Kasumi-1 (cell line): ENCODE results near the gene CDH1.
A peak's percentile ranks its signal among the peaks of the same experiment; 100 is the strongest.
"Not testable (repeated sequence)": the region's sequence is repeated elsewhere in the genome, so short reads cannot be mapped to it uniquely, and the experiment has no call there.

Experiments used
- DNase-seq, 2 experiments: peaks; one replicate each; lab custom pipeline; 2025; lab: John Stamatoyannopoulos, UW

The CDH1 gene

DNA sequence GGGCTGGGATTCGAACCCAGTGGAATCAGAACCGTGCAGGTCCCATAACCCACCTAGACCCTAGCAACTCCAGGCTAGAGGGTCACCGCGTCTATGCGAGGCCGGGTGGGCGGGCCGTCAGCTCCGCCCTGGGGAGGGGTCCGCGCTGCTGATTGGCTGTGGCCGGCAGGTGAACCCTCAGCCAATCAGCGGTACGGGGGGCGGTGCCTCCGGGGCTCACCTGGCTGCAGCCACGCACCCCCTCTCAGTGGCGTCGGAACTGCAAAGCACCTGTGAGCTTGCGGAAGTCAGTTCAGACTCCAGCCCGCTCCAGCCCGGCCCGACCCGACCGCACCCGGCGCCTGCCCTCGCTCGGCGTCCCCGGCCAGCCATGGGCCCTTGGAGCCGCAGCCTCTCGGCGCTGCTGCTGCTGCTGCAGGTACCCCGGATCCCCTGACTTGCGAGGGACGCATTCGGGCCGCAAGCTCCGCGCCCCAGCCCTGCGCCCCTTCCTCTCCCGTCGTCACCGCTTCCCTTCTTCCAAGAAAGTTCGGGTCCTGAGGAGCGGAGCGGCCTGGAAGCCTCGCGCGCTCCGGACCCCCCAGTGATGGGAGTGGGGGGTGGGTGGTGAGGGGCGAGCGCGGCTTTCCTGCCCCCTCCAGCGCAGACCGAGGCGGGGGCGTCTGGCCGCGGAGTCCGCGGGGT lies at the start of gene CDH1:
Gene CDH1, plus strand, starts transcription at position 247 of the 684 bp plus-strand sequence. Its CDS starts 124 bp downstream, at position 371.
- no peak for DNase-seq

DNA sequence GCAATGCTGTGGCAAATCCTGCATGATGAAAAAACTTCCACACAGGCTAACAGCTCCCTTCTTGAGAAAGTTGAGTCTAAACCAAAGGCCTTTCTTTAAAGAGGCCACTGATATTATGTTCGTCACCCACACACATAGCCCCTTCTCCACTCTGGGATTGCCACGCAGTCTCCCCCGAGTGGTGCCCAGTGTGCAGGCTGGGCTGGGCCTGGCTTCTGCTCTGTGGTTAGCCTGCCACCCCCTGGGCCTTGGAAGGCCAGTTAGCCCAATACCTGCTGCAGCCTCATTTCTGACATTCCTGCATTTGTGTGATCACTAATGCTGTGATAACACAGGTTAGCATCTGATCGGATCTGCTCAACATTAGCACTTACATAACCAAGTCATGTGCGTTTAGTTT lies 47.2 kb upstream of the CDH1 start:
- DNase-seq, result no peak

DNA sequence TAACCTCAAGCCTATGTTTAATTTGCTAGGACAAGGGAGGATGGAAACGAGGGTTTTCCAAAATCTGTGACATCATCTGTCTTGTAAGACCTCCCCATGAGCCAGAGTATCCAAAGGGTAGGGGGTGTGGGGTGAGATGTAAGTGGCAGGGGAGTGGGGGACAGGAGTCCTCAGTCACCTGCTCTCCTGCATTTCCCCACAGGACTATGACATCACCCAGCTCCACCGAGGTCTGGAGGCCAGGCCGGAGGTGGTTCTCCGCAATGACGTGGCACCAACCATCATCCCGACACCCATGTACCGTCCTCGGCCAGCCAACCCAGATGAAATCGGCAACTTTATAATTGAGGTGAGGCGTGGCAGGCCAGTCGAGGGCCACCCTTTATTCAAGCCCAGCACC lies 41.5 kb upstream of the CDH1 start:
- no peak for DNase-seq

DNA sequence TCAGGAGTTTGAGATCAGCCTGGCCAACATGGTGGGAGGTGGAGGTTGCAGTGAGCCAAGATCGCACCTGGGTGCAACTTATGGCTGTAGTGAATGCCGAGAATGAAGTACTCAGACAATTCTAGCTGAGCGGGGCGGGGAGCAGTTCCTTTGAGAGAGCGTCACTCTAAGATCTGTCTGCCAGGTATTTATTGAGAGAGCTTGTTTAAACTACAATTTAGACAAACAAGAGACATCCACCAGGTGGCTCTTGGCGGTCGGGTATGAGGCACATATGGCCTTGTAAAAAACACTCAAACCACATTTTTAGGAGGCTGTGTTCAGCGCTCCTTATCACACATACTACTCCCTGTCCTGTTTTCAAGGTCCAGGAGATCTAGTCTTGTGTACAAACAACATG lies 40.6 kb upstream of the CDH1 start:
- no peak for DNase-seq

DNA sequence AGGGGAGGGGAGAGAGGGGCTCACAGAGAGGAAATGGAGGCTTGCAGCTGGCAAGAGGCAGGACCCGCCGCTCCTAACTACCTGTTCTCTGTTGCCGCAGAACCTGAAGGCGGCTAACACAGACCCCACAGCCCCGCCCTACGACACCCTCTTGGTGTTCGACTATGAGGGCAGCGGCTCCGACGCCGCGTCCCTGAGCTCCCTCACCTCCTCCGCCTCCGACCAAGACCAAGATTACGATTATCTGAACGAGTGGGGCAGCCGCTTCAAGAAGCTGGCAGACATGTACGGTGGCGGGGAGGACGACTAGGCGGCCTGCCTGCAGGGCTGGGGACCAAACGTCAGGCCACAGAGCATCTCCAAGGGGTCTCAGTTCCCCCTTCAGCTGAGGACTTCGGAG lies 39.0 kb upstream of the CDH1 start:
- DNase-seq, result no peak

DNA sequence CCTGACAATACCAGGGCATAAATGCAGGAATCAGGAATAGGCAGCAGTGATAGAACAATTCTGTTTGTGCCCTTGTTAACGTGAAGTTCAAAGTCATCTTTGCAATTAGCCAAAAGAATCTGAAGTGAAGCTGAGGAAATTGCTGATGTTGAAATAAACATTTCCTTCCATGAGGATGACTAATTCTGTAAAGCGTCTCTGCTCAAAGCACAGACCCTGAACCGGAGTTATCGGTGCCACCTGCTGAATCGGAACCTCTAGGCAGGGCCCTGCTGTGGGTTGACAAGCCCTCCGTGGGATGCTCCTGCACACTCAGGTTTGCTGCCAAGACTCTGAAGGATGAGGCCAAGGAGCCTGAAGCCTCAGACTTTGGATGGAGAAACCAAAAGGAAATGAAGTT lies 37.0 kb upstream of the CDH1 start:
- peak; percentile 32 to 37 for DNase-seq

DNA sequence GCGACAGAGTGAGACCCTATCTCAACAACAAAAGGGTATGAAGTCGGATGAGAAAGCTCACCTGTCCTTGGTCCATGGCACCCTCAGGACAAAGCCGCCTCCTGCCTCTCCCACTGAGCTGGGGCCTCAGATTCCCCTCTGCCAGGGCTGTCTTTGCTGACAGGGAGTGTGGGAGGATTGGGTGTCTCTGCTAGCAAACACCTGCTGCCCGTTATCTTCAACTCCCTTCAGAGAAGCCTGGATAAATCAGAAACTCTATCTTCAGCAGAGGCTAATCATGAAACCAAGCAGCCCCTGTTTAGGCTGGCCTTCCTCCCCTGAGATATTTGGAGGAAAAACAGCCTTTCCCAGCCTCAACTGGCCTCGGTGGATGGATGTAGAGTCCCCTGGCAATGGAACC lies 36.3 kb upstream of the CDH1 start:
- DNase-seq, result no peak

DNA sequence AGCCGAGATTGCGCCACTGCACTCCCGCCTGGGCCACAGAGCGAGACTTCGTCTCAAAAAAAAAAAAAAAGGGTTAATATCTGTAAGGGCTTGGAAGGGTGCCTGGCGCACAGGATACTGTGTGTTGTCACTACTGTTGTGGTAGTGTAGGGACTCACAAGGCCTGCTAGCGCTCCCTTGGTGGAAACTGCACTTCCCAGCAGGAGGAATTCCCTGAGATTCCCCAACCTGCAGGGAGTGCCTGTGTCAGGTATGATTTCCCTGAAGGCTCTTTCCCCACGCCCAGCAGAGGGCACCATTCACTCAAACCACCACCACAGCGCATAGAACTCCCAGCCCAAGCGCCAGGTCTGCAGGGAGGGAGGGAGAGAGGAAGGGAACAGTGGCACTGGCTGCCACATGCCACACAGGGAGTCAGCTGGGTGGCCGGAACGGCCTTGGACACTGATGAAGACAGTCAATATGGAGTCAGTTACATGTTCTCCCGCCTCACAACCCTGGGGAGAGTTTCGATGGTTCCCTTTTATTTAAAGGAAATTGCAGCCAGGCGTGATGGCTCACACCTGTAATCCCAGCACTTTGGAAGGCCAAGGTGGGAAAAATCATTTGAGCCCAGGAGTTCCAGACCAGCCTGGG lies 32.7 kb upstream of the CDH1 start:
- DNase-seq, result peak; percentile 56 to 81

DNA sequence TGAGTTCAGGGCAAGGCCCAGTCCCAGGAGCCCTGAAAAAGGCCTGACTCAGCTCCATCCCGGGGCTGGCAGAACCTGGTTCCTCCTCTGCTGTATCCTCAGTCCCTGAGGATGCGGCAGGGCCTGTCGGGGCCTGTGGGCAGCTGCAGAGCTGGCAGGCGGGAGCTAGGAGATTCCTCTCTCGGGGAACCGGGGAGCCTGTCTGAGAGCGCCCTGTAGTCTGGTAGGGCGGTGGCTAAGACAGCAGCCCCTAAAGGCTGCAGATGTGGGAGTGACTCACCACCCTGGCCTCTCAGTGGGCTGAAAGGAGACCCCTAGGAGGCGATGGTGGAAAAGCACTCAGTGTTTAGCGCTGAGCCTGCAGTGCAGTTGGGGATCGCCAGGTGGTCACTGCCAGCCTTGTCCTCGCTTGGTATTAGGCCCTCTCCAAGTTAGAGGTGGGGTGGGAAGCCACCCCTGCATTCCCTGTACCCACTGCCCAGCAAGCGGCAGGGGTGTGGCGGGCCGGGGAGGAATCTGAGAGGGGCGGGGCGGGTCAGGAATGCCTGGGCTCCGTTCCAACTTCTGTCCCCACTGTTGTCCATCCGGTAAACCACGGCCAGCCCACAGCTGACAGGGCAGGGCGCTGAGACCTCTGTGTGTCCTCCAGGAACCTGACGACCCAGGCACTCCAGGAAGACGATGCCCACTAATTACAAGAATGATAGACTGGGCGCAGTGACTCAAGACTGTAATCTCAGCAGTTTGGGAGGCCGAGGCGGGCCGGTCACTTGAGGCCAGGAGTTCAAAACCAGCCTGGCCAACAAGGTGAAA lies 29.5 kb upstream of the CDH1 start:
- DNase-seq, result no peak

DNA sequence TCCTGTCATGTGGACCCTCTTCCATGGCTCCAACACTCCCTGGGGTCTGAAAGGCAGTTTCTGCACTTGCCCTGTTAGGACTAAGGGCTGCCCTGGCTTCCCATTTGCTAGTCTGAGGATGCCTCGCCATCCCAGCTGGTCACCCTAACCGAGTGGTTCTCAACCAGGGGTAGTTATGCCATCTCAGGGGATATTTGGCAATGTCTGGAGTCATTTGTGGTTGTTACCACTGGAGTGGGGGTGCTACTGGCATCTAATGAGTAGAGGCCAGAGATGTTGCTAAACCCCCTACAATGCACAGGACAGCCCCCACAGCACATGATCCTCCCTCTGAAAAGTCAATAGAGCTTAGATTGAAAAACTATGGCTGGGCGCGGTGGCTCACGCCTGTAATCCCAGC lies 26.9 kb upstream of the CDH1 start:
- no peak for DNase-seq

DNA sequence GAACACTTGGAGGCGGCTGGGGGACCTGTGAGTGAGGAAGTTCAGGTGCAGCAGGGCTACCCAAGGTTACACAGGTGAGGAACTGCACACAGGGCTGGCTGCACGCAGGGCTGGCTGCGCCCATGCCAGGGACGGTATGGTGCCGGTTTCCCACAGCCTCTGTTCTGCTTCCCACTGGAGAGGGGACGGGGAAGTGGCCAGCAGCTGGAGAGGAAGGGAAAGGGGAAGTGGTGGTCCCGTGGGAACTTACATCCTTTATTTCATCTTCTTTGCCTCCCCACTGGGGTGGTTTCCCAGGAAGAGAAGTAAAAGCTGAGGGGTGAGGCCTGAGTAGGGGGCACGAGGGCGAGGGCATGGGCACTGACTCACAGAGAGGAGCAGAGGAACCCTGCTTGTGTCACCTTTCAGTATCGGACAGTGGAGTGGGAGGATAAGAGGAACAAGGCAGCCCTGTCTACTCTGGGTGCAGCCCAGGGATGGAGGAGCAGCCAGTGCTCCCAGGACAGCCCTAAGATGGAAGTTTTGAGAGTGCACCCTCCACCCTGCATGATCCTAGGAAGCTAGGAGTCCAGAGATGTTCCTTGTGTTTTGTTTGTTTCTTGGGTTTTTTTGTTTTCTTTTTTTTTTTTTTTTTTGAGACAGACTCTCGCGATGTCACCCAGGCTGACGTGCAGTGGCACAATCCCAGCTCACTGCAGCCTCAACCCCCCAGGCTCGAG lies 25.5 kb upstream of the CDH1 start:
- peak; percentile 62 to 81 for DNase-seq

DNA sequence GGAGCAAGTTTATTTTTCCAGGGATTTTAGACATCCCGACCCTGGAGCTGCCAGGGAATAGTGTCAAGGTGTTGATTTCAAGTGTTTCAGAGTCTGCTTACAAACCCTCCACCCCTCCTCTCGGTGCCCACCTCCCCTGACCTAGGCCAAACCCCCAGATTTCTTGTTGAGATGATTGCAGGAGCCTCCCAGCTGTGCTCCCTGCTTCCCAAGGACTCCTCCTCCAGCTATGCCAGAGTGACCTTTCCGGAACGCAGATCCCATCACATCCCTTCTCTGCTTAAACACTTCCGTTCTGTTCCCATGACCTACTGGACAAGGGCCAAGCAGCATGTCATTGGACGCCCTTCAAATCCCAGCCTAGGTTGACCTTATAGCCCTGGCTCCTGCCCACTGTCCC lies 23.7 kb upstream of the CDH1 start:
- no peak for DNase-seq

DNA sequence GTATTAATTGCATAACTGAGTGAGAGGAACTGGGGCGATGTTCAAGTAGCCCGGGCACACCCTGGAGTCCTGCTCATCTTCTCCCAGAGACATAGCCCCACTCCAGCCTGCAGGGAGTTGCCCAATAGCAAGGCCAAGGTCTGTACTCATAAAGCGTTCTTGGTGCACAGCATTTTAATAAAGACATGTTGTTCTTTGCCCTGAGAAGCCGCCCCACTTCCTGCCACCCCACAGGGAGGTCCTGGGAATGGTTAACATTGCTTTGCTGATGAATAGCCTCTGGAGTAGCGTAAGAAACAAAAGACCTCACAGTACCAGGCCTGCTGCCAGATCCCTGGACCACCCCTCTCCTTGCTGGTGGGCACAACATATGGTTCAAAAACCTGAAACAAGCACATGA lies 21.6 kb upstream of the CDH1 start:
- DNase-seq, result no peak

DNA sequence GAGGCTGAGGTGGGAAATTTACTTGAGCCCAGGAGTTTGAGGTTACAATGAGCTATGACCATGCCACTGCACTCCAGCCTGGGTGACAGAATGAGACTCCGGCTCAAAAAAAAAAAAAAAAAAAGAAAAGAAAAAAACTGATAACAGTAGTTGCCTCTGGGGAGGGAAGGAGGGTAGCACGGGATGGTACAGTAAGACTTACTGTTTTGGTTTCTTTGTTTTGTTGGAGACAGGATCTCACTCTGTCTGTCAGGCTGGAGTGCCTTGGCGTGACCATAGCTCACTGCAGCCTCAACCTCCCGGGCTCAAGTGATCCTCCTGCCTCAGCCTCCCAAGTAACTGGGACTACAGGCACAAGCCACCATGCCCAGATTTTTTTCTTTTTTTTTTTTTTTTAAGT lies 20.6 kb upstream of the CDH1 start:
- not testable (repeated sequence) for DNase-seq

DNA sequence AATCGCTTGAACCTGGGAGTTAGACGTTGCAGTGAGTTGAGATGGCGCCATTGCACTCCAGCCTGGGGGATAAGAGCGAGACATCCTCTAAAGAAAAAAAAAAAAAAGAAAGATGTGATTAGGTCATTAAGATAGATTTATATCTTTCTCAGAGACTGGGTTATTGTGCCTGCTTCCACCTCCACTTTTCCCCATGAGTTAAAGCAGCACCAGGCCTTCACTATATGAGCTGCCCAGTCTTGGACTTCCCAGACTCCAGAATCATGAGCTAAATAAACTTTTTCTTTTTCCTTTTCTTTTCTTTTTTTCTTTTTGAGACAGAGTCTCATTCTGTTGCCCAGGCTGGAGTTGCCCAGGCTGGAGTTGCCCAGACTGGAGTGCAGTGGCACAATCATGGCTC lies 19.4 kb upstream of the CDH1 start:
- no peak for DNase-seq

DNA sequence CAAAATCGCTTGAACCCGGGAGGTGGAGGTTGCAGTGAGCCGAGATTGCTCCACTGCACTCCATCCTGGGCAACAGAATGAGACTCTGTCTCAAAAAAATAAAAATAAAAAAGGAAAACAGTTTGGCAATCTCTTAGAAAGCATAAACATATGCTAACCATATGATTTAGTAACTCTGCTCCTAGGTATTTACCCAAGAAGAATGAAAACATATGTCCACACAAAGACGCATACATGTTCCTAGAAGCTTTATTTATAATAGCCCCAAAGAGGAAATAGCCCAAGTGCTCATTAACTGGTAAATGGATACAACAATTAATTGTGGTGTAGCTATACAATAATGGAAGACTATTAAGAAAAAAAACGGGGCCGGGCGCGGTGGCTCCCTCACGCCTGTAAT lies 18.5 kb upstream of the CDH1 start:
- no peak for DNase-seq

DNA sequence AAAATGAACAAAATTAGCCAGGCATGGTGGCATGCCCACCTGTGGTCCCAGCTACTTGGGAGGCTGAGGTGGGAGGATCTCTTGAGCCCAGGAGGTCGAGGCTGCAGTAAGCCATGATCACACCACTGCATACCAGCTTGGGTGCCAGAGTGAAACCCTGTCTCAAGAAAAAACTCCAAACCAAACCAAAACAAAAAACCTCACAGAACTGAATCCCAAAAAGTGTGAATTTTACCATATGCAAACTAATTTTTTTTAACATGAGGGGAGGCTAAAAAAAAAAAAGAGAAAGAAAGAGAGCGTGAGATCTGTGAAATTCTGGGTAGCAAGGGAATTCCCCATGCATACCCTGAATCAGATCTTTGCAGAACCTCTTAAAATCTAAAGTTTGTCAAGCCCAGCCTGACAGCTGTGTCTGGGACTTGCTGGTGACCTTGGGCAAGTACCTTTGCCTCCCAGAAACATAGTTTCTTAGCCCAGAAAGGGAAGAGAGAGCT lies 17.1 kb upstream of the CDH1 start:
- DNase-seq, result no peak

DNA sequence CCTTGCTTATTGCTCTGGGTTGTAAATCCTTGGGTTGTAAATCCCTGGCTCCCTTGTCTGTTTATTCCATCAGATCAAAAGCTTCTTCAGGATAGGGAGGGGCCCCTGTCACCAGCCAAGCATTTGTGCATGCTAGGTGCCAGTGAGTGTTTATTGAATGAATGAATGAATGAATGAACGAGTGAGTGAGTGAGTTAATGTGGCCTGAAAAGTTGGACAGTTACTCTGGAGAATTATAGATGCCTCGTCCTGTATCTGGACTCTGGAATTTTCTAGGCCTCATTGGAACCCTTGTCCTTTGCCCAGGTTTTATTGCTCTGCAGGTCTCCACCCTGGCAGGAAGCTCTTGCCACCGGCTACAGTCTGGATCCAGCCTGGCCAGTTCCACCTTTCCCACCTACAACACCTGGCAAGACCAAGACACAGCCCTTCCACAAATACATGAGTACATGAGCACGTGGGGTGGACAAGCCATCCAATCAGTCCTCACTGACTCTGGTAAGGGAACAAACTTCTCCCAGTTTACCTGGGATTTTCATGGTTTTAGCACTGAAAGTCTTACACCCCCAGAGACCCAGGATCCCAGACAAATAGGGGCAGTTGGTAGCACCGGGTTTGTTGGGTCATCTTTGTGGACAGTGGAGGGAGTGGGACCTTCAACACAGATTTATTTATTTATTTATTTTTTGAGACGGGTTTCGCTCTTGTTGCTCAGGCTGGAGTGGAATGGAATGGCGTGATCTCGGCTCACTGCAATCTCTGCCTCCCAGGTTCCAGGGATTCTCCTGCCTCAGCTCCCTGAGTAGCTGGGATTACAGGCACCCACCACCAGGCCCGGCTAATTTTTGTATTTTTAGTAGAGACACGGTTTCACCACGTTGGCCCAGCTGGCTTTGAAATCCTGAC lies 14.7 kb upstream of the CDH1 start:
- no peak for DNase-seq

DNA sequence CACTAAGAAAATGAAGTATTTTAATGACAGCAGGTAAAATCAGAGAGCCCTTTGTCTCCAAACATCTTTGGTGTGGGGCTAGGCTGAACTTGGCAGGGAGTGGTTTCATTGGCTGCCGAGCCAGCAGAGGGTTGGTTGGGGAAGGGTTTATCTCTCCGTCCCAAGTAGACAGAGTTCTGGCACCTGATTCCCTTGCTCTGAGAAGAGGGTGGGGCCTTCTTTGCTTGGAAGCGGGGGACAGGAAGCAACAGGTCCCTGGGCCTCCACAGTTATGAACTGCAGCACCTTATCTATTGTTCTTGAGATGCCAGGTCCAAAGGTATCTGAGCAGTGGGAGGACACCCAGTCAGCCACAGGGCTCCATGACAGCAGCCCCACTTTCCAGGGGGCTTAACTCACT lies 12.3 kb upstream of the CDH1 start:
- no peak for DNase-seq

DNA sequence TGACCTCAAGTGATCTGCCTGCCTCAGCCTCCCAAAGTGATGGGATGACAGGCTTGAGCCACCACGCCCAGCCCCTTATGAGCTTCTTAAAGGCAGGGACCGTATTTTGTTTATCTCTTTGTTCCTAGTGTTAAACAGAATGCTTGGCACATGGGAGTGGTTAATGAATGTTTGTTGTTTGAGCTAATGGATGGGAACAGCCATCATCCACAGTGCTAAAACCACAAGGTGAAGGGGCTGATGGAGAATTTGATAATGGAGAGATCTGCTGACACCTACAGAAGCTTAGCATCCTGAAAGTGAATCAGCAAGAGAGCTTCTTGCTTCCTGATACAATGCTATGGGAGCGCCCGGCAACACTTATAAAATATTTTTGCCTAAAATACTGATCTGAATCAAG lies 8.6 kb upstream of the CDH1 start:
- no peak for DNase-seq

DNA sequence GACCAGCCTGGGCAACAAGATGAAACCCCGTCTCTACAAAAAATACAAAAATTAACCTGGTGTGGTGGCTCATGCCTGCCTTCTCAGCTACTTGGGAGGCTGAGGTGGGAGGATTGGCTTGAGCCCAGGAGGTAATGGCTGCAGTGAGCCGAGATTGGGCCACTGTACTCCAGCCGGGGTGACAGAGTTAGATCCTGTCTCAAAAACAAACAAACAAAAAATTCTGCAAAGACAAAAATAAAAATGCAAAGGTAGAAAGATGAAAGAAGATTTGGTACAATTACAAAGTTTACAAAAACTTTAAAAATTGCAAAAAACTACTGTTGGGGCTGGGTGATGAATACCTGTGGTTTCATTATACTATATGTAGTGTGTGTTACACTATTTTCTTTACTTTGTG lies 5.5 kb upstream of the CDH1 start:
- no peak for DNase-seq
